GM21723 (cell line): ENCODE measurements around the gene PPM1H.
"Not testable (repeated sequence)": the region's sequence is repeated elsewhere in the genome, so short reads cannot be mapped to it uniquely, and the experiment has no call there.

Experiments used
- ATAC-seq: cut with Tn5 transposase; IDR thresholded peaks from one replicate; pipeline ENCODE4 v1.9.1; 2021; ENCODE audit warnings: mild to moderate bottlenecking, moderate library complexity; ENCODE audit not compliant: unreplicated experiment

The PPM1H gene

DNA sequence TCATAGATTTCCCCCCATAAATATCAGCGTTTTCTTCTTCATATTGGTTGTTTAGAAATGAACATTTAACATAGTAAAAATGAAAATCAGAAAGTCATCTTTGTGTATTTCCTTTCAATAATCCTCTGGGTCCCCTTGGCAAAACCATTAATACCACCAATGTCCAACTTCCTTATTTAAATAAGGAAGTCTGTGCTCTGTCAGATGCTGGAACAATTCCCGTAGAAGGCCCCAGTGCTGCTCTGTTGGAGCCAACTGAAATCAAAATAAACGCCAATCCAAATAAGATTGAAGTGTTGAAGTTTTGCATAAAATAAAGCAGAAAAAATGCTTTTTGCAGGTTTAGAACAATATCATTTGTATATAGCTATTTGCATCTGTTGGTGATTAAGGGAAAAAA lies 93.1 kb downstream of the PPM1H start:
- no peak for ATAC-seq

GRCh38 chr12:62840806-62841205 lies 94.1 kb downstream of the PPM1H start:
- ATAC-seq, result no peak

DNA sequence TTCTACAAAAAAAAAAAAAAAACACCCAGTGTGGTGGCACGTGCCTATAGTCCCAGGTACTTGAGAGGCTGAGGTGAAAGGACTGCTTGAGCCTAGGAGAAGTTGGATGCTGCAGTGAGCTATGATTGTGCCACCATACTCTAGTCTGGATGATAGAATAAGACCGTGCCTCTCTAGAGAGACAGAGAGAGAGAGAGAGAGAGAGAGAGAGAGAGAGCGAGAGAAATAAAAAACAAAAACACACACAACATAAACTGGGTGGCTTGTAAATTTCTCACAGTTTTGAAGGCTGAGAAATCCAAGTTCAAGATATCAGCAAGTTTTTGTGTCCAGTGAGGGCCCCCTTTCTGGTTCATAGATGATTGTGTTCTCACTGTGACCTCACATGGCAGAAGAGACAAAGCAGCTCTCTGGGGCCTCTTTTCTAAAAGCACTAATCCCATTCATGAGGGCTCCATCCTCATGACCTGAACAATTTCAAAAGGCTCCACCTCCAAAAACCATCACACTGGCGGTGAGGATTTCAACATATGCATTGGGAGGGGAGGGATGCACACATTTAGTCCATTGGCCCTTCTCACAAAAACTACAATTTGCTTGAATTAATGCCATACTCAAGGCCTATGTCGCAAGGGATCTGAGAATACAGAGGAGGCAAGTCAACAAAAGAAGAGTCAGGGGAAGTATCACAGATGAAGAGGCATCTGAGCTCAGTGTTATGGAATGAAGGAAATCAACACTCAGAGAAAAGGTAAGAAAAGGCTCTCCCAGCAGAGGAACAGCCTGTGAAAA lies 94.9 kb downstream of the PPM1H start:
- ATAC-seq, result no peak

- ATAC-seq, result peak; percentile 48
Measured at GRCh38 chr12:62834971-62835547, 99.9 kb downstream of the PPM1H start.

DNA sequence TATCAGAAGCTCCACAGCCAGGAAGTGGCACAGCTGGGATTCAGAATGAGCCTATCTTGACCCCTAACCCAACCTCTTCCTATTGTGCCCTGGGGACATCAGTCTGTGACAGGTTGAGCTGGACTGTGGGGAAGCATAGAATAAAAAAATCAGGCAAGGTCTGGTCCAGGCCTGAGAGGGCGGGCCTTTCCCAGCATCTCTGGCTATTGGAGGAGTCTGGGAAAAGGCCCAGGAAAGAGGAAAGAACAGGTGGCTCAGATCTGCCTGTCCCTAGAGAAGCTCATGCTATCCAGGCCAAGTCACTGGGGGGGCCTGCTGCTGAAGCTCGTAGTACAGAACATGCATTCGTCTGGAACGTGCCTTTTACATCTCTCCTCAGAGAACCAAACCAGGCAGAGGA lies 100.5 kb downstream of the PPM1H start:
- ATAC-seq, result no peak

- ATAC-seq, result no peak
Measured at GRCh38 chr12:62833634-62834033, 101.3 kb downstream of the PPM1H start.

- no peak for ATAC-seq
Measured at GRCh38 chr12:62832558-62832957, 102.4 kb downstream of the PPM1H start.

DNA sequence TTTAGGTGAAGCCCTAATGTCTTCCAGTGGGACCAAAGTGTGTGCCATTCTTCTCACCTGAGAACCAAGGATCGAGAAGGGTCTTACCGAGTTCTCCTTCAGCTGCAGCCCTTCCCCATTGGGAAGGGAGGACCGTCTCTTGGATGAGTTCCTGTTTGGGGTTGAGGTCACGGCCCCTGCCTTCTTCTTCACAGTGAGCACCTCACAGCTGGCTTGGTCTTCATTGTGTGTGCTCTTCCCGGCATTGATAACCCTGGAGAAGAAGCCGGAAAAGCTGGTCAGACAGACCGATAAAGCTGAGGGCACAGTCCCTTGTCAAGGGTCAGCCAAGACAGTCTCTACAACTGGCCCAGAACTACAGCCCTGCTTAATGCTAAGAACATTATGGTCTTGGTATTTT lies 102.9 kb downstream of the PPM1H start:
- ATAC-seq, result no peak

DNA sequence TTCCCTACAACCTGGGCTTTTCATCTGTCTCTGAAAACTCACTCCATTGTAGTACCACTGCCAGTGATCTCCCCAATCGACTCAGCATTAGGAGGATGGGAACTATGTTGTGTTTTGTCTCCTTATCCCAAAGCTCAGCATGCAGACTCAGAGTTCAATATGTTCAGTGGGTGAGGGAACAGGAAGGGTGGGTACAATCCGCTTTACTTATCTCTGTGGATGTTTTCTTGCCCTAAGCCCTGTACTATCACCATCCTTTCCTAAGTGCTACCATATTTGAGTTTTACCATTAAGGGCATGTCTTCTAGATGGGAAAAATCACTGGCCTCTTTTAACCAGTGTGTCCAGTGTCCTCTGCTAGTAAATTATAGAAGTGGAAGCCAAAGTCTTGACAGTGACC lies 107.1 kb downstream of the PPM1H start:
- ATAC-seq, result no peak

GRCh38 chr12:62827042-62827441 lies 107.9 kb downstream of the PPM1H start:
- no peak for ATAC-seq

- no peak for ATAC-seq
Measured at GRCh38 chr12:62817556-62818271, 117.2 kb downstream of the PPM1H start.

GRCh38 chr12:62814243-62814642 lies 120.7 kb downstream of the PPM1H start:
- no peak for ATAC-seq

- ATAC-seq, result peak; percentile 63
Measured at GRCh38 chr12:62813031-62813829, 121.7 kb downstream of the PPM1H start.

- ATAC-seq, result not testable (repeated sequence)
Measured at GRCh38 chr12:62811481-62811880, 123.5 kb downstream of the PPM1H start.

GRCh38 chr12:62808166-62808879 lies 126.6 kb downstream of the PPM1H start:
- ATAC-seq, result peak; percentile 75

DNA sequence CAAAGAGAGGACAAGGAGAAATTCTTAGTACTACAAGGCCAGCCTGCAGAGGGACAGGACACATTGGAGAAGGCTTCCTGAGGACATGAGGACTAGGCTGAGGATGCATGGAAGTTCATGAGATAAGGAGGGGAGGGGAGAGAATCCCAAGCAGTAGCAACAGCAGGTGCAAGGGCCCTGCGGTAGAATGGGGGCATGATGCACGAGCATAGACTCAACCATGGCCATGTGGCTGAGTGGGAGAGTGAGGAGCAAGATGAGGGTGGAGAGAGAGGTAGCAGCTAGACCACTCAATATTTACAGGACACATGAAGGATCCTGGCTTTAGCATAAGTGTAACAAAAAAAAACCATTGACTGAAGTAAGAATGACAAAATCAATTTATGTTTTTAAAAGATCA lies 128.1 kb downstream of the PPM1H start:
- no peak for ATAC-seq

GRCh38 chr12:62806244-62806836 lies 128.6 kb downstream of the PPM1H start:
- ATAC-seq, result no peak

DNA sequence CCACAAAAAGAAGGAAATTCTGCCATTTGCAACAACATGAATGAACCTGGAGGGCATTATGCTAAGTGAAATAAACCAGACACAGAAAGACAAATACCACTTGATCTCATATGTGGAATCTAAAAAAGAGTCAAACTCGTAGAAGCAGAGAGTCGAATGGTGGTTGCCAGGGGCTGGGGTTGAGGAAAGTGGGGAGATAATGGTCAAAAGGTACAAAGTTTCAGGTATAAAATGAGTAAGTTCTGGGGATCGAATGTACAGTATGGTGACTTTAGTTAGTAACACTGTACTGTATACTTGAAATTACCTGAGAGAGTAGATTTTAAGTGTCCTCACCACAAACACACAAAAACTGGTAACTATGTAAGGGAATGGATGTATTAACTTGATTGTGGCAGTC lies 129.4 kb downstream of the PPM1H start:
- no peak for ATAC-seq

DNA sequence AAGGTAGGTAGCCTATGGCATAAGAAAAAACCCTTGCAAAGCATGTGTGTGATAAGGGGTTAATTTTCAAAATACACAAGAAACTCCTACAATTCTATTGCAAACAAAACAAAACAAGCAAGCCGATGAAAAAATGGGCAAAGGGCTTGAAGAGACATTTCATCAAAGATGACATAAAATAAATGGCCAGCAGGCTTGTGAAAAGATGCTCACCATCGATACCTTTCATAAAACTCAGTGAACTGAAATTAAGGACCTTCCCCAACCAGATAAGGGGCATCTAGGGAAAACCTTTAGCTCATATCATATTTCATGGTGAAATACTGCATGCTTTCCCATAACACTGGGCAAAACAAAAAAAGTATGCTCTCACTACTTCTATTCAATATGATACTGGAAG lies 131.2 kb downstream of the PPM1H start:
- no peak for ATAC-seq

- ATAC-seq, result no peak
Measured at GRCh38 chr12:62802984-62803383, 132.0 kb downstream of the PPM1H start.
